H1 (cell line): ENCODE results near the gene AGRP. TPM values are rescaled to one million over a fixed set of nuclear protein-coding genes. Genes with fewer than 3 reads are reported as not detected.

Source experiments
- CTCF ChIA-PET: fragments of 300-600 bp; sonication (Branson Sonifier 250); formaldehyde crosslinking; loops from one replicate; lab custom pipeline; 2021; ENCODE audit not compliant: partially characterized antibody; lab: Charles Lee
- POLR2A ChIA-PET: fragments of 300-600 bp; sonication (Branson Sonifier 250); formaldehyde crosslinking; loops from one replicate; lab custom pipeline; 2021; ENCODE audit warnings: inconsistent platforms; ENCODE audit not compliant: partially characterized antibody; lab: Charles Lee
- DNase-seq, 2 experiments: peaks; one replicate each; pipeline versions ENCODE4 v3.0.0 to v3.0.0-alpha.2; 2010 to 2022; ENCODE audit warnings: low spot score in 2 of 2, low read depth in 1 of 2, mixed read lengths in 1 of 2
- FAIRE-seq: peaks from 2 replicates; lab custom pipeline; 2011; peaks lifted over from hg19 to GRCh38; lab: Jason Lieb, UNC
- H2AFZ ChIP-seq: 2 replicates; pipeline ENCODE4 v1.8.1; 2012; ENCODE audit warnings: low read length, inconsistent platforms
- H2AK5ac ChIP-seq: 2 replicates; pipeline ENCODE4 v1.6.1; 2013; ENCODE audit warnings: low read depth, low read length
- H2BK120ac ChIP-seq: replicated peaks from 2 replicates; pipeline ENCODE3; 2013; ENCODE audit warnings: low read depth, low read length, inconsistent platforms
- H2BK12ac ChIP-seq: 2 replicates; pipeline ENCODE4 v1.6.1; 2013; ENCODE audit warnings: low read depth, low read length
- H2BK15ac ChIP-seq: 2 replicates; pipeline ENCODE4 v1.6.1; 2013; ENCODE audit warnings: low read length
- H2BK20ac ChIP-seq: 2 replicates; pipeline ENCODE4 v1.6.1; 2013; ENCODE audit warnings: low read length
- H2BK5ac ChIP-seq: 2 replicates; pipeline ENCODE4 v1.6.1; 2013; ENCODE audit warnings: low read depth, low read length
- H3K14ac ChIP-seq: 2 replicates; pipeline ENCODE4 v1.6.1; 2013; ENCODE audit warnings: inconsistent platforms; ENCODE audit not compliant: insufficient read length
- H3K18ac ChIP-seq: 2 replicates; pipeline ENCODE4 v1.6.1; 2013; ENCODE audit warnings: low read length; ENCODE audit errors: extremely low read depth
- H3K23ac ChIP-seq: 2 replicates; pipeline ENCODE4 v1.6.1; 2013; ENCODE audit warnings: inconsistent platforms; ENCODE audit not compliant: insufficient read length
- H3K23me2 ChIP-seq: 2 replicates; pipeline ENCODE4 v1.6.1; 2013; ENCODE audit warnings: low read depth, low read length
- H3K27ac ChIP-seq: 2 replicates; pipeline ENCODE4 v1.6.1; 2011; ENCODE audit warnings: low read depth, low read length, inconsistent platforms
- H3K27me3 ChIP-seq, 4 experiments: replicated peaks in 1 of 4; 1 replicate in 1 of 4; 2 replicates in 3 of 4; pipeline versions ENCODE4 v1.6.1 to v1.8.1; 2011 to 2013; ENCODE audit warnings: low read length in 3 of 4, mild to moderate bottlenecking in 3 of 4, inconsistent platforms in 2 of 4, mixed read lengths in 2 of 4, moderate library complexity in 1 of 4; ENCODE audit not compliant: control insufficient read depth in 3 of 4, insufficient read depth in 3 of 4; ENCODE audit errors: extremely low read depth in 1 of 4
- H3K36me3 ChIP-seq, 4 experiments: 2 replicates each; pipeline versions ENCODE4 v1.6.1 to v1.8.1; 2011 to 2013; ENCODE audit warnings: mild to moderate bottlenecking in 4 of 4, low read length in 3 of 4, moderate library complexity in 2 of 4, control low read depth in 1 of 4, inconsistent platforms in 1 of 4; ENCODE audit not compliant: insufficient read depth in 4 of 4, control insufficient read depth in 2 of 4
- H3K4ac ChIP-seq: replicated peaks from 2 replicates; pipeline ENCODE3; 2013; ENCODE audit warnings: low read length, low read depth, mixed read lengths, inconsistent platforms; ENCODE audit not compliant: insufficient read length
- H3K4me1 ChIP-seq, 4 experiments: replicated peaks in 1 of 4; 1 replicate in 1 of 4; 2 replicates in 3 of 4; pipeline versions ENCODE4 v1.6.1 to v1.8.1; 2011 to 2013; ENCODE audit warnings: low read length in 3 of 4, inconsistent platforms in 2 of 4, mixed read lengths in 1 of 4; ENCODE audit not compliant: insufficient read depth in 4 of 4, control insufficient read depth in 3 of 4
- H3K4me2 ChIP-seq, 2 experiments: 2 replicates each; pipeline versions ENCODE4 v1.6.1 to v1.8.1; 2011 to 2013; ENCODE audit warnings: low read depth in 2 of 2, low read length in 2 of 2, control low read depth in 1 of 2, inconsistent platforms in 1 of 2, mild to moderate bottlenecking in 1 of 2; ENCODE audit not compliant: insufficient read depth in 1 of 2
- H3K4me3 ChIP-seq, 4 experiments: fragments of 200-600, 300-600 bp in 1 of 4; sonication (generic), shearing (Covaris generic), sonication (Bioruptor Twin) in 1 of 4; 2 replicates each; pipeline versions ENCODE4 v1.5.1 to v1.8.1; 2011 to 2016; ENCODE audit warnings: low read length in 4 of 4, low read depth in 3 of 4, control low read depth in 2 of 4, inconsistent platforms in 2 of 4, mild to moderate bottlenecking in 2 of 4, mixed read lengths in 1 of 4, moderate library complexity in 1 of 4; ENCODE audit not compliant: insufficient read depth in 2 of 4; ENCODE audit errors: extremely low read depth in 1 of 4
- H3K56ac ChIP-seq: replicated peaks from 2 replicates; pipeline ENCODE3; 2013; ENCODE audit warnings: low read depth, mild to moderate bottlenecking, mixed read lengths, low read length, inconsistent platforms; ENCODE audit not compliant: insufficient read length
- H3K79me1 ChIP-seq: 2 replicates; pipeline ENCODE4 v1.6.1; 2013; ENCODE audit warnings: low read depth, low read length, control low read depth
- H3K79me2 ChIP-seq, 2 experiments: 2 replicates each; pipeline versions ENCODE4 v1.6.1 to v1.8.1; 2012 to 2013; ENCODE audit warnings: low read length in 2 of 2, mild to moderate bottlenecking in 2 of 2, inconsistent platforms in 1 of 2; ENCODE audit not compliant: insufficient read depth in 2 of 2, control insufficient read depth in 1 of 2
- H3K9ac ChIP-seq, 4 experiments: replicated peaks in 1 of 4; 1 replicate in 1 of 4; 2 replicates in 3 of 4; pipeline versions ENCODE4 v1.6.1 to v1.8.1; 2011 to 2013; ENCODE audit warnings: low read depth in 3 of 4, low read length in 3 of 4, control low read depth in 2 of 4, mild to moderate bottlenecking in 2 of 4, moderate library complexity in 2 of 4, inconsistent platforms in 1 of 4; ENCODE audit errors: extremely low read depth in 1 of 4
- H3K9me3 ChIP-seq, 2 experiments: 2 replicates each; pipeline versions ENCODE4 v1.6.1 to v1.8.1; 2012 to 2013; ENCODE audit warnings: mild to moderate bottlenecking in 2 of 2, moderate library complexity in 2 of 2, control low read depth in 1 of 2, inconsistent platforms in 1 of 2, low read depth in 1 of 2, low read length in 1 of 2, mixed read lengths in 1 of 2; ENCODE audit not compliant: insufficient read depth in 2 of 2
- H4K20me1 ChIP-seq, 2 experiments: replicated peaks in 1 of 2; 2 replicates each; pipeline versions ENCODE3 to v1.8.1; 2011 to 2013; ENCODE audit warnings: inconsistent platforms in 2 of 2, low read length in 2 of 2, mild to moderate bottlenecking in 1 of 2; ENCODE audit not compliant: insufficient read depth in 2 of 2, control insufficient read depth in 1 of 2
- H4K5ac ChIP-seq: 2 replicates; pipeline ENCODE4 v1.6.1; 2013; ENCODE audit warnings: low read length, low read depth, mixed read lengths, inconsistent platforms; ENCODE audit not compliant: insufficient read length
- H4K8ac ChIP-seq: 2 replicates; pipeline ENCODE4 v1.8.0; 2013; ENCODE audit warnings: mild to moderate bottlenecking, moderate library complexity, low read length, inconsistent platforms; ENCODE audit not compliant: insufficient read depth; ENCODE audit errors: extremely low read depth
- H4K91ac ChIP-seq: replicated peaks from 2 replicates; pipeline ENCODE3; 2013; ENCODE audit warnings: low read length, mixed read lengths, inconsistent platforms; ENCODE audit not compliant: insufficient read length
- BCL11A ChIP-seq, 2 experiments: IDR thresholded peaks; one replicate each; pipeline ENCODE4 v1.6.1; 2011; ENCODE audit warnings: low read depth in 2 of 2, low read length in 2 of 2, mild to moderate bottlenecking in 2 of 2
- BRCA1 ChIP-seq: IDR thresholded peaks from 2 replicates; pipeline ENCODE4 v1.6.1; 2012; ENCODE audit warnings: low read depth, low read length, improper control_type of control experiment
- CREB1 ChIP-seq: IDR thresholded peaks from 2 replicates; pipeline ENCODE4 v1.6.1; 2012; ENCODE audit warnings: inconsistent platforms
- EZH2 ChIP-seq: fragments of 200-600 bp; sonication (generic); IDR thresholded peaks from 2 replicates; pipeline ENCODE4 v1.7.1; 2012; ENCODE audit warnings: low read depth, mild to moderate bottlenecking, moderate library complexity, low read length, inconsistent platforms; ENCODE audit not compliant: severe bottlenecking
- GABPA ChIP-seq: IDR thresholded peaks from 2 replicates; pipeline ENCODE4 v1.6.1; 2011; ENCODE audit warnings: mild to moderate bottlenecking, low read length, moderate library complexity, borderline replicate concordance; ENCODE audit not compliant: insufficient read depth
- HDAC2 ChIP-seq, 2 experiments: fragments of 300-600 bp in 1 of 2; sonication (generic) in 1 of 2; IDR thresholded peaks; 2 replicates each; pipeline ENCODE4 v1.6.1; 2011 to 2012; ENCODE audit warnings: low read depth in 2 of 2, low read length in 2 of 2, mild to moderate bottlenecking in 2 of 2, moderate library complexity in 2 of 2, borderline replicate concordance in 1 of 2, inconsistent platforms in 1 of 2
- JUN ChIP-seq: IDR thresholded peaks from 2 replicates; pipeline ENCODE4 v1.6.1; 2011; ENCODE audit warnings: low read depth, mild to moderate bottlenecking, improper control_type of control experiment, low read length
- JUND ChIP-seq: IDR thresholded peaks from 2 replicates; pipeline ENCODE4 v1.6.1; 2011; ENCODE audit warnings: mild to moderate bottlenecking, improper control_type of control experiment, low read length
- KDM4A ChIP-seq: IDR thresholded peaks from one replicate; pipeline ENCODE4 v1.7.1; 2012; ENCODE audit warnings: low read depth, mild to moderate bottlenecking, moderate library complexity, low read length, inconsistent platforms; ENCODE audit not compliant: severe bottlenecking
- NANOG ChIP-seq: IDR thresholded peaks from 2 replicates; pipeline ENCODE4 v1.6.1; 2011; ENCODE audit warnings: low read length, low read depth, mild to moderate bottlenecking, inconsistent platforms; ENCODE audit not compliant: insufficient read depth, poor library complexity, severe bottlenecking
- POLR2A ChIP-seq, 2 experiments: IDR thresholded peaks; 1 replicate in 1 of 2; 2 replicates in 1 of 2; pipeline ENCODE4 v1.6.1; 2011; ENCODE audit warnings: low read depth in 2 of 2, low read length in 2 of 2, mild to moderate bottlenecking in 2 of 2; ENCODE audit errors: control extremely low read depth in 1 of 2
- POU5F1 ChIP-seq: IDR thresholded peaks from 2 replicates; pipeline ENCODE4 v1.6.1; 2011; ENCODE audit warnings: low read depth, mild to moderate bottlenecking, low read length, moderate library complexity
- RXRA ChIP-seq: IDR thresholded peaks from 2 replicates; pipeline ENCODE4 v1.6.1; 2011; ENCODE audit warnings: low read depth, mild to moderate bottlenecking, low read length, moderate library complexity; ENCODE audit not compliant: insufficient read depth
- SP2 ChIP-seq: IDR thresholded peaks from 2 replicates; pipeline ENCODE4 v1.6.1; 2012; ENCODE audit warnings: mild to moderate bottlenecking, low read length, inconsistent platforms
- SUZ12 ChIP-seq: fragments of 200-600 bp; sonication (generic); IDR thresholded peaks from 2 replicates; pipeline ENCODE4 v1.6.1; 2012; ENCODE audit warnings: mild to moderate bottlenecking, inconsistent platforms, low read length, moderate library complexity, mixed read lengths
- WGBS, 2 experiments: shearing (Covaris generic) in 1 of 2; methylation state at CpG; one replicate each; pipeline versions ENCODE4 v1.1.6 to v1.1.7; 2013 to 2015; ENCODE audit warnings: low lambda C conversion rate in 2 of 2, mixed read lengths in 2 of 2, inconsistent platforms in 1 of 2, low coverage in 1 of 2, missing lambda C conversion rate in 1 of 2; ENCODE audit not compliant: insufficient replicate concordance in 2 of 2, insufficient coverage in 1 of 2, insufficient read length in 1 of 2; ENCODE audit errors: extremely low coverage in 1 of 2, missing lambda C conversion rate in 1 of 2; 5-methylcytosine and 5-hydroxymethylcytosine counted together
- polyA plus RNA-seq, 7 experiments: library from polyadenylated mRNA; depleted of rRNA in 3 of 7; stranded (reverse) in 5 of 7; unstranded in 2 of 7; fragments of >200 nt in 5 of 7; fragments of 200-250 nt in 2 of 7; gene quantifications; 1 replicate in 5 of 7; 2 replicates in 1 of 7; 4 replicates in 1 of 7; pipeline versions ENCODE4 v1.2.1 to v1.2.3, GENCODE V29; 2011 to 2013; ENCODE audit warnings: missing spikeins in 2 of 7, mixed read lengths in 2 of 7
- total RNA-seq: library from RNA; stranded (reverse); fragmentation: NEBNext Ultra II Directional; extraction: Animal tissue kit (Norgen Biotek cat#: 25700); gene quantifications from 2 replicates; pipeline ENCODE4 v1.2.1, GENCODE V29; 2021

AGRP gene
- total and polyA plus RNA-seq, 2 of the 8 experiments (the other 6 are each of a cell fraction or from before 2014, with no cell fraction given) = not detected

GRCh38 chr16:67518676-67519075, 35.3 kb upstream of the AGRP start:
- Histone ChIP-seq H2BK5ac (no peak overlapping the region), H3K14ac (no peak overlapping the region), H3K27me3 (peaks cover 0 to 23% (median 10%) of the 10 kb centered on the region in 4 experiments; a peak in 5 of 7 replicates), H4K5ac (no peak overlapping the region), H4K8ac (no peak overlapping the region; the same call in 1 of the 2 replicates), H3K79me1 (no peaks in the 10 kb centered on the region; the same call in 1 of the 2 replicates), H3K4me2 (no peak overlapping the region), H3K36me3 (no peaks in the 10 kb centered on the region), H2AK5ac (no peak overlapping the region), H2BK12ac (no peak overlapping the region), H3K23ac (no peak overlapping the region), H2BK120ac (no peak overlapping the region), H2AFZ (no peak overlapping the region), H4K20me1 (no peaks in the 10 kb centered on the region), H3K79me2 (no peaks in the 10 kb centered on the region), H2BK20ac (no peak overlapping the region), H2BK15ac (no peak overlapping the region), H3K9ac (no peak overlapping the region), H3K4me1 (no peaks in the 10 kb centered on the region), H3K4me3 (no peak overlapping the region), H3K9me3 (no peaks in the 10 kb centered on the region), H3K23me2 (no peaks in the 10 kb centered on the region), H3K56ac (no peak overlapping the region), H3K18ac (no peak overlapping the region), H3K27ac (no peak overlapping the region), H4K91ac (no peak overlapping the region), H3K4ac (no peak overlapping the region)
- DNase-seq (no peak), FAIRE-seq (no peak)
- CTCF ChIA-PET = interaction anchor here (0.6 to 8.7 kb wide), 7 partner anchors 14 to 127 kb away, joined by 3 to 166 read pairs (median 46); partner anchors contain the start of genes CARMIL2 and CTCF
- WGBS, 2 experiments = 88% methylated on average over 8 of the region's 8 CpGs; no CpG with 5 or more reads in 1 of the 2 experiments
- POLR2A ChIA-PET = no interaction called here
- TF ChIP-seq RXRA = no peak
- no peak for TF ChIP-seq BRCA1
- no peak for TF ChIP-seq NANOG
- no peak for TF ChIP-seq CREB1
- no peak for TF ChIP-seq HDAC2 (IDR thresholded peaks at IDR 0.05; ENCODE audit: borderline replicate concordance in 1 of 2, low read depth in 2 of 2, low read length in 2 of 2)
- TF ChIP-seq EZH2 = no peak
- no peak for TF ChIP-seq JUND
- TF ChIP-seq POU5F1 = no peak
- no peak for TF ChIP-seq SUZ12
- no peak for TF ChIP-seq SP2
- TF ChIP-seq KDM4A = no peak
- no peak for TF ChIP-seq BCL11A (IDR thresholded peaks at IDR 0.05; ENCODE audit: low read depth in 2 of 2, low read length in 2 of 2)
- TF ChIP-seq JUN = no peak
- TF ChIP-seq POLR2A (IDR thresholded peaks at IDR 0.05; ENCODE audit: control extremely low read depth in 1 of 2, low read depth in 2 of 2, low read length in 2 of 2) = no peak
- no peak for TF ChIP-seq GABPA
